Astrocyte (in vitro differentiated cells and primary cell): ENCODE data around the gene TEKT3.

ENCODE experiments used
- EZH2 ChIP-seq: IDR thresholded peaks from 2 replicates; pipeline ENCODE4 v1.6.1; 2012; ENCODE audit warnings: mild to moderate bottlenecking, low read length, inconsistent platforms; ENCODE audit not compliant: insufficient read depth
- TF ChIP-seq, protein P1 (sequence below): IDR thresholded peaks from 2 replicates; pipeline ENCODE4 v1.5.1; 2011; ENCODE audit warnings: low read depth, mild to moderate bottlenecking, inconsistent platforms, low read length, moderate library complexity; ENCODE audit not compliant: insufficient read depth

DNA sequence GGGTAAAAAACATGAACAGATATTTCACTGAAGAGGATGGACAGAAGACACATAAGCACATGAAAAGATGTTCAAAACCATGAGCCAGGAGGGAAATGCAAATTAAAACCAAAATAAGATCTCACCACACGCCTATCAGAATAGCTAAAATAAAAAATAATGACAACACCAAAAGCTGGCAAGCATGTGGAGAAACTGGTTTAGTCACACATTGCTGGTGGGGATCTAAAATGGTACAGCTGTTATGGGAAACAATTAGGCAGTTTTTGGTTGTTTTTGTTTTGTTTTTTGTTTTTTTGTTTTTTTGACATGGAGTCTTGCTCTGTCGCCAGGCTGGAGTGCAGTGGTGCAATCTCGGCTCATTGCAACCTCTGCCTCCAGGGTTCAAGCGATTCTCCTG, 44.7 kb upstream of the TEKT3 start:
- TF ChIP-seq, protein P1, sequence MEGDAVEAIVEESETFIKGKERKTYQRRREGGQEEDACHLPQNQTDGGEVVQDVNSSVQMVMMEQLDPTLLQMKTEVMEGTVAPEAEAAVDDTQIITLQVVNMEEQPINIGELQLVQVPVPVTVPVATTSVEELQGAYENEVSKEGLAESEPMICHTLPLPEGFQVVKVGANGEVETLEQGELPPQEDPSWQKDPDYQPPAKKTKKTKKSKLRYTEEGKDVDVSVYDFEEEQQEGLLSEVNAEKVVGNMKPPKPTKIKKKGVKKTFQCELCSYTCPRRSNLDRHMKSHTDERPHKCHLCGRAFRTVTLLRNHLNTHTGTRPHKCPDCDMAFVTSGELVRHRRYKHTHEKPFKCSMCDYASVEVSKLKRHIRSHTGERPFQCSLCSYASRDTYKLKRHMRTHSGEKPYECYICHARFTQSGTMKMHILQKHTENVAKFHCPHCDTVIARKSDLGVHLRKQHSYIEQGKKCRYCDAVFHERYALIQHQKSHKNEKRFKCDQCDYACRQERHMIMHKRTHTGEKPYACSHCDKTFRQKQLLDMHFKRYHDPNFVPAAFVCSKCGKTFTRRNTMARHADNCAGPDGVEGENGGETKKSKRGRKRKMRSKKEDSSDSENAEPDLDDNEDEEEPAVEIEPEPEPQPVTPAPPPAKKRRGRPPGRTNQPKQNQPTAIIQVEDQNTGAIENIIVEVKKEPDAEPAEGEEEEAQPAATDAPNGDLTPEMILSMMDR, result no peak
- TF ChIP-seq EZH2, result no peak
